ENCODE data around the gene MRGPRD. TPM values are rescaled to one million over a fixed set of nuclear protein-coding genes. Genes with fewer than 3 reads are reported as not detected.

Gene MRGPRD
- total and polyA plus RNA-seq, 2 donors (not counting 1 experiment from before 2014, with no cell fraction given) = not detected

- H3K4me3 ChIP-seq (replicated peaks in 1 of 4; ENCODE audit: control extremely low read depth in 1 of 4, insufficient read depth in 1 of 4, low read depth in 3 of 4, low read length in 4 of 4) = no peak overlapping the region
- no peaks in the 10 kb centered on the region for H3K27me3 ChIP-seq (ENCODE audit: control insufficient read depth, insufficient read depth, low read length)
- no peaks in the 10 kb centered on the region for H4K20me1 ChIP-seq (ENCODE audit: control insufficient read depth, extremely low read depth, insufficient read depth, low read length)
- no peak for DNase-seq (ENCODE audit: low read depth in 2 of 2)
- peaks cover 20% of the 10 kb centered on the region for H3K36me3 ChIP-seq (ENCODE audit: control insufficient read depth, insufficient read depth, low read length)
- H3K27ac ChIP-seq (ENCODE audit: insufficient read depth, low read length) = no peak overlapping the region
- peaks cover 3% of the 10 kb centered on the region for H3K4me1 ChIP-seq (ENCODE audit: control insufficient read depth, extremely low read depth, insufficient read depth, low read length)
- no peak overlapping the region for H3K9ac ChIP-seq (ENCODE audit: insufficient read depth, low read length)
- H3K4me2 ChIP-seq (ENCODE audit: extremely low read depth, insufficient read depth, low read length) = no peak overlapping the region
- TF ChIP-seq EZH2 (IDR thresholded peaks at IDR 0.05; ENCODE audit: low read length, missing control alignments) (no peak), CTCF (conservative IDR thresholded peaks at IDR 0.05 in 1 of 2, IDR thresholded peaks at IDR 0.05 in 1 of 2; ENCODE audit: low read depth in 1 of 2, low read length in 2 of 2) (no peak)
- no peak overlapping the region for H2AFZ ChIP-seq (ENCODE audit: low read length)
- H3K9me3 ChIP-seq (ENCODE audit: control insufficient read depth, insufficient read depth, low read depth, low read length) = no peaks in the 10 kb centered on the region
- no peaks in the 10 kb centered on the region for H3K79me2 ChIP-seq (ENCODE audit: control insufficient read depth, insufficient read depth, low read length)
Observed at GRCh38 chr11:68932358-68932757, 48.4 kb downstream of the MRGPRD start.

DNA sequence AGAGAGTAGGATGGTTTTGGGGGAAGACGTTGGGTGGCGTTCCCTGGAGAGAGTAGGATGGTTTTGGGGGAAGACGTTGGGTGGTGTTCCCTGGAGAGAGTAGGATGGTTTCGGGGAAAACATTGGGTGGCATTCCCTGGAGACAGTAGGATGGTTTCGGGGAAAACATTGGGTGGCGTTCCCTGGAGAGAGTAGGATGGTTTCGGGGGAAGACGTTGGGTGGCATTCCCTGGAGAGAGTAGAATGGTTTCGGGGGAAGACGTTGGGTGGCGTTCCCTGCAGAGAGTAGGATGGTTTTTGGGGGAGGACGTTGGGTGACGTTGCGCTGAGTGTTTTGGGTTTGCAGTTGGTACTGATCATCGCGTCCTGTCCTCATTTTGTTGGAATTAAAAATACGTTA lies 48.9 kb downstream of the MRGPRD start:
- Histone ChIP-seq H3K4me3 (replicated peaks in 1 of 4; ENCODE audit: control extremely low read depth in 1 of 4, insufficient read depth in 1 of 4, low read depth in 3 of 4, low read length in 4 of 4) (no peak overlapping the region), H3K9me3 (ENCODE audit: control insufficient read depth, insufficient read depth, low read depth, low read length) (no peaks in the 10 kb centered on the region), H3K9ac (ENCODE audit: insufficient read depth, low read length) (no peak overlapping the region), H3K27me3 (ENCODE audit: control insufficient read depth, insufficient read depth, low read length) (no peaks in the 10 kb centered on the region), H3K4me1 (ENCODE audit: control insufficient read depth, extremely low read depth, insufficient read depth, low read length) (peaks cover 3% of the 10 kb centered on the region), H3K36me3 (ENCODE audit: control insufficient read depth, insufficient read depth, low read length) (peaks cover 16% of the 10 kb centered on the region), H4K20me1 (ENCODE audit: control insufficient read depth, extremely low read depth, insufficient read depth, low read length) (no peaks in the 10 kb centered on the region), H3K4me2 (ENCODE audit: extremely low read depth, insufficient read depth, low read length) (no peak overlapping the region), H3K27ac (ENCODE audit: insufficient read depth, low read length) (no peak overlapping the region), H2AFZ (ENCODE audit: low read length) (no peak overlapping the region), H3K79me2 (ENCODE audit: control insufficient read depth, insufficient read depth, low read length) (no peaks in the 10 kb centered on the region)
- no peak for DNase-seq (ENCODE audit: low read depth in 2 of 2)
- TF ChIP-seq EZH2 (IDR thresholded peaks at IDR 0.05; ENCODE audit: low read length, missing control alignments) (no peak), CTCF (conservative IDR thresholded peaks at IDR 0.05 in 1 of 2, IDR thresholded peaks at IDR 0.05 in 1 of 2; ENCODE audit: low read depth in 1 of 2, low read length in 2 of 2) (no peak)

DNA sequence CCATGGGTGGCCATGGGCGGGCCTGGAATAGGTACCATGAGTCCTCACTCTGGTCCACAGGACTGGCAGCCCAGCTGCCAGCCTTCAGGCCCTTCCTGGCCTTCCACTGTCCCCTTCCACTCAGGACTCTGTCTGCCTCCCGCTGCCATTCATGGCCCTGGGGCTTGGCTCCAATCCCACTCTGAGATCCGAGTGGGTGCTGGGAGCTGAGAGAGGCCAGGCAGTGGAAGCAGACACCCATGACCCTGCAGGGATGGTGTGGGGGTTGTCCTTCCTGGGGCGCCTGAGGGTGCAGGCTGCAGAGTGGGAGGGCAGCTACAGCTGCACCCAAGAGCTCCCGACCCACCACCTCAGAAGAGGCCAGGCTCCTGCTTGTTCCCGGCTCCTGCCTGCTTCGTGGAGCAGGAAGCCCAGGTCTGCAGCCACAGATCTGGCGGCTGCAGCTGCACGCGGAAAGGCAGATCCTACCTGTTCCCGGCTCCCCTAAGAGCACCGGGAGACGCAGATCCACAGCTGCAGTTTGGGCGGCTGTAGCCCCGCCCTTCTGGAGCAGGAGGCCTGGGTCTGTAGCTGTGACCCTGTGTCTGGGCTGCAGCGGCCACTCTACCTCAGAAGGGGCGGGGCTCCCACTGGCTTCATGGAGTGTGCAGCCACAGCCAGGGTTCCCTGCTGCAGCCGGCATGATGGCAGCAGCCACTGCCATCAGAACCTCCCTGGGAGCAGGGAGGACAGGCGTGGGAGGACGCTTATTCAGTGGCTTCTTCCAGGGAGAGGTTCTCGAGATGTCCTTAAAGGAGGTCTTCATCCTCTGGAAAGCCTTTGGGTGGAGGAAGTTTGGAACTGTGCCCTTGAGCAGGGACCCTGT lies 49.6 kb downstream of the MRGPRD start:
- DNase-seq (ENCODE audit: low read depth in 2 of 2) = no peak
- Histone ChIP-seq H3K36me3 (ENCODE audit: control insufficient read depth, insufficient read depth, low read length) (peaks cover 16% of the 10 kb centered on the region), H3K27ac (ENCODE audit: insufficient read depth, low read length) (no peak overlapping the region), H4K20me1 (ENCODE audit: control insufficient read depth, extremely low read depth, insufficient read depth, low read length) (no peaks in the 10 kb centered on the region), H3K9ac (ENCODE audit: insufficient read depth, low read length) (no peak overlapping the region), H3K27me3 (ENCODE audit: control insufficient read depth, insufficient read depth, low read length) (no peaks in the 10 kb centered on the region), H3K4me1 (ENCODE audit: control insufficient read depth, extremely low read depth, insufficient read depth, low read length) (peaks cover 3% of the 10 kb centered on the region), H3K4me2 (ENCODE audit: extremely low read depth, insufficient read depth, low read length) (no peak overlapping the region), H3K79me2 (ENCODE audit: control insufficient read depth, insufficient read depth, low read length) (no peaks in the 10 kb centered on the region), H2AFZ (ENCODE audit: low read length) (no peak overlapping the region), H3K9me3 (ENCODE audit: control insufficient read depth, insufficient read depth, low read depth, low read length) (no peaks in the 10 kb centered on the region), H3K4me3 (replicated peaks in 1 of 4; ENCODE audit: control extremely low read depth in 1 of 4, insufficient read depth in 1 of 4, low read depth in 3 of 4, low read length in 4 of 4) (no peak overlapping the region)
- TF ChIP-seq CTCF (conservative IDR thresholded peaks at IDR 0.05 in 1 of 2, IDR thresholded peaks at IDR 0.05 in 1 of 2; ENCODE audit: low read depth in 1 of 2, low read length in 2 of 2) (no peak), EZH2 (IDR thresholded peaks at IDR 0.05; ENCODE audit: low read length, missing control alignments) (no peak)

Other genes starting within 250 kb of the MRGPRD start
- 0.26 and 2.0 TPM in 2 replicates for gene TESMIN, start 229.5 kb downstream of the MRGPRD start, total RNA-seq
- gene TESMIN, start 229.5 kb downstream of the MRGPRD start, polyA plus RNA-seq = 0.51 and 0.70 TPM in 2 replicates
- 33.6 and 45.2 TPM in 2 replicates for gene CPT1A, start 139.1 kb downstream of the MRGPRD start, total RNA-seq
- gene CPT1A, start 139.1 kb downstream of the MRGPRD start, polyA plus RNA-seq = 29.5 and 37.2 TPM in 2 replicates
- gene MRPL21, start 77.2 kb downstream of the MRGPRD start, total RNA-seq = 40.1 and 59.9 TPM in 2 replicates
- 31.6 and 72.4 TPM in 2 replicates for gene MRPL21, start 77.2 kb downstream of the MRGPRD start, polyA plus RNA-seq
- 7.7 and 8.6 TPM in 2 replicates for gene IGHMBP2, start 77.1 kb downstream of the MRGPRD start, total RNA-seq
- gene IGHMBP2, start 77.1 kb downstream of the MRGPRD start, polyA plus RNA-seq = 5.2 and 6.9 TPM in 2 replicates
- 63.9 and 84.2 TPM in 2 replicates for gene MRGPRF, start 32.3 kb upstream of the MRGPRD start, total RNA-seq
- 47.5 and 88.1 TPM in 2 replicates for gene MRGPRF, start 32.3 kb upstream of the MRGPRD start, polyA plus RNA-seq
- gene TPCN2, start 67.9 kb upstream of the MRGPRD start, total RNA-seq = 8.7 and 11.7 TPM in 2 replicates
- 7.7 and 9.7 TPM in 2 replicates for gene TPCN2, start 67.9 kb upstream of the MRGPRD start, polyA plus RNA-seq
- 0.33 and 0.51 TPM in 2 replicates for gene SMIM38, start 174.9 kb upstream of the MRGPRD start, total RNA-seq
- gene SMIM38, start 174.9 kb upstream of the MRGPRD start, polyA plus RNA-seq = 0.06 TPM in 1 of 2 replicates, not detected in the other

Measured in fibroblast of lung (primary cell).